AG09319 (cell line): Measurements from ENCODE around the gene KLF11.
A peak's percentile ranks its signal among the peaks of the same experiment; 100 is the strongest.

Experiments used
- DNase-seq: peaks from one replicate; pipeline ENCODE4 v3.0.0-alpha.2; 2010; ENCODE audit warnings: low read depth; ENCODE audit errors: extremely low read depth
- CTCF ChIP-seq: IDR thresholded peaks from 2 replicates; pipeline ENCODE4 v1.5.1; 2011; ENCODE audit warnings: low read depth, mild to moderate bottlenecking, inconsistent platforms, low read length, moderate library complexity

The KLF11 gene

GRCh38 chr2:10042301-10043161 is 819 bp upstream of the KLF11 start:
- TF ChIP-seq CTCF, result no peak
- DNase-seq, result peak; percentile 25

GRCh38 chr2:10043906-10044601 is 704 bp downstream of the KLF11 start:
- DNase-seq, result peak; percentile 86
- no peak for TF ChIP-seq CTCF

GRCh38 chr2:10045561-10046355 is 2.4 kb downstream of the KLF11 start:
- no peak for TF ChIP-seq CTCF
- DNase-seq, result no peak

GRCh38 chr2:10046931-10047330 is 3.6 kb downstream of the KLF11 start:
- TF ChIP-seq CTCF, result no peak

GRCh38 chr2:10047616-10048500 is 4.5 kb downstream of the KLF11 start:
- TF ChIP-seq CTCF, result no peak
- DNase-seq, result no peak

More at GRCh38 chr2:10046931-10047330, 3.6 kb downstream of the KLF11 start:
- no peak for DNase-seq

GRCh38 chr2:10048501-10049171 is 5.3 kb downstream of the KLF11 start:
- peak; percentile 31 for DNase-seq
- TF ChIP-seq CTCF, result peak; percentile 60
